Activated naive CD4-positive, alpha-beta T cell treated with anti-CD3 and anti-CD28 coated beads, Interleukin-2, amount 10 ng/mL, durations not matched to agents 7 days and 5 days (primary cell): Measurements from ENCODE around the gene ARMC2.
A peak's percentile ranks its signal among the peaks of the same experiment; 100 is the strongest.

Experiments used
- CTCF ChIA-PET: fragments of 350-600 bp; sonication (Branson Sonifier 250); formaldehyde crosslinking; loops from one replicate; lab custom pipeline; 2021; ENCODE audit warnings: antibody characterized with exemption; lab: Charles Lee
- DNase-seq: peaks from one replicate; pipeline ENCODE4 v3.0.0-alpha.2; 2020
- H3K27ac Mint-ChIP-seq: one replicate; pipeline ENCODE4 v1.8.0; 2021; ENCODE audit warnings: mild to moderate bottlenecking, moderate library complexity, mixed read lengths
- H3K27me3 Mint-ChIP-seq: one replicate; pipeline ENCODE4 v1.8.0; 2021; ENCODE audit warnings: mild to moderate bottlenecking, mixed read lengths
- H3K36me3 Mint-ChIP-seq: one replicate; pipeline ENCODE4 v1.8.0; 2021; ENCODE audit warnings: mixed read lengths
- H3K4me1 Mint-ChIP-seq: one replicate; pipeline ENCODE4 v1.8.0; 2021; ENCODE audit warnings: mixed read lengths
- H3K4me3 Mint-ChIP-seq: one replicate; pipeline ENCODE4 v1.8.0; 2021; ENCODE audit warnings: mild to moderate bottlenecking, moderate library complexity, mixed read lengths
- H3K9me3 Mint-ChIP-seq: one replicate; pipeline ENCODE4 v1.8.0; 2021; ENCODE audit warnings: mixed read lengths

Gene ARMC2

DNA sequence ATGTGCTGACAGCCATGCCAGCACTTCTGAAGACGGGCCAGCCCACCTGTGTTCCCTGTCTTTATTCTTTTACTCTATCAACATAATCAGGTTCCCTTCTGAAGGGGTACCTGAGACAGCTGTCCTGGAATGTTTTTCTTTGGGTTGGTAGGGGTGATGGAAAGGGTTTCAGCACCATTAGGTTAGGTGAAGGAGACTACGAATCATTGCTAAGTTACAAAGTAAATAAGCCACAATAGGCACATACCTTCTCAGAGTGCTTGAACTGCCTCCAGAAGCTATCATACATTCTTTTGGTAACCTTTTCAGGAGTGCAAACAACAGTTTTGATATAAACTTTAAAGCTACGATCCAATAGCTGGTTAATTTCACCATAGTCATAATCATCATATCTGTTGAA, 140.1 kb downstream of the ARMC2 start:
- H3K27ac Mint-ChIP-seq, result peak overlapping the region; percentile 42
- DNase-seq, result no peak
- no peak overlapping the region for H3K4me3 Mint-ChIP-seq
- CTCF ChIA-PET, result no interaction called here
- H3K4me1 Mint-ChIP-seq, result no peaks in the 10 kb centered on the region
- no peaks in the 10 kb centered on the region for H3K9me3 Mint-ChIP-seq
- peaks cover 47% of the 10 kb centered on the region for H3K36me3 Mint-ChIP-seq
- no peaks in the 10 kb centered on the region for H3K27me3 Mint-ChIP-seq

- peaks cover 47% of the 10 kb centered on the region for H3K36me3 Mint-ChIP-seq
- CTCF ChIA-PET, result no interaction called here
- H3K27ac Mint-ChIP-seq, result no peak overlapping the region
- no peak overlapping the region for H3K4me3 Mint-ChIP-seq
- no peaks in the 10 kb centered on the region for H3K4me1 Mint-ChIP-seq
- H3K9me3 Mint-ChIP-seq, result no peaks in the 10 kb centered on the region
- no peaks in the 10 kb centered on the region for H3K27me3 Mint-ChIP-seq
- no peak for DNase-seq
These were observed 140.5 kb downstream of the ARMC2 start for GRCh38 chr6:108988765-108989164.

GRCh38 chr6:108989700-108990099, 141.5 kb downstream of the ARMC2 start:
- Mint-ChIP-seq H3K27ac (no peak overlapping the region), H3K27me3 (no peaks in the 10 kb centered on the region), H3K4me1 (no peaks in the 10 kb centered on the region), H3K4me3 (no peak overlapping the region), H3K36me3 (peaks cover 46% of the 10 kb centered on the region), H3K9me3 (no peaks in the 10 kb centered on the region)
- no peak for DNase-seq
- CTCF ChIA-PET, result no interaction called here

DNA sequence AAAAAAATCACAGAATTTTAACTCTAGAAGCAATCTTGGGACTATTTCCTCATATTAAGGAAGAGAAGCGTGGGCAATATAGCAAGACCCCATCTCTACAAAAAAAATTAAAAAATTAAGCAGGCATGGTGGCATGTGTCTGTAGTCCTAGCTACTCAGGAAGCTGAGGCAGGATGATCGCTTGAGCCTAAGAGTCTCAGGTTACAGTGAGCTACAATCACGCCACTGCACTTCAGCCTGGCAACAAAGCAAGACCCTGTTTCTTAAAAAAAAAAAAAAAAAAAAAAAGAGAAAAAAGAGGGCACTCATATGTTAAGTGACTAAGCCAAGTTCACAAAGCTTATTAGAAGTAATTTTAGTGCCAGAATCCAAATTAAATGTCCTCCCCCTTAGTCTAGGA, 145.7 kb downstream of the ARMC2 start:
- H3K27ac Mint-ChIP-seq, result no peak overlapping the region
- CTCF ChIA-PET, result no interaction called here
- H3K4me3 Mint-ChIP-seq, result no peak overlapping the region
- H3K9me3 Mint-ChIP-seq, result no peaks in the 10 kb centered on the region
- H3K27me3 Mint-ChIP-seq, result no peaks in the 10 kb centered on the region
- no peaks in the 10 kb centered on the region for H3K4me1 Mint-ChIP-seq
- no peak for DNase-seq
- H3K36me3 Mint-ChIP-seq, result peaks cover 43% of the 10 kb centered on the region

- no peak overlapping the region for H3K4me3 Mint-ChIP-seq
- CTCF ChIA-PET, result no interaction called here
- no peaks in the 10 kb centered on the region for H3K9me3 Mint-ChIP-seq
- no peaks in the 10 kb centered on the region for H3K4me1 Mint-ChIP-seq
- no peaks in the 10 kb centered on the region for H3K27me3 Mint-ChIP-seq
- DNase-seq, result no peak
- H3K27ac Mint-ChIP-seq, result no peak overlapping the region
- H3K36me3 Mint-ChIP-seq, result peaks cover 44% of the 10 kb centered on the region
These were observed 147.1 kb downstream of the ARMC2 start for GRCh38 chr6:108995296-108995695.

GRCh38 chr6:108996208-108996607, 148.0 kb downstream of the ARMC2 start:
- no peaks in the 10 kb centered on the region for H3K4me1 Mint-ChIP-seq
- H3K27me3 Mint-ChIP-seq, result no peaks in the 10 kb centered on the region
- no peak for DNase-seq
- H3K9me3 Mint-ChIP-seq, result no peaks in the 10 kb centered on the region
- CTCF ChIA-PET, result no interaction called here
- H3K27ac Mint-ChIP-seq, result peak overlapping the region; percentile 28
- H3K36me3 Mint-ChIP-seq, result peaks cover 35% of the 10 kb centered on the region
- no peak overlapping the region for H3K4me3 Mint-ChIP-seq

- no peaks in the 10 kb centered on the region for H3K27me3 Mint-ChIP-seq
These were observed 150.3 kb downstream of the ARMC2 start for GRCh38 chr6:108998485-108998884.

GRCh38 chr6:108999428-108999827, 151.2 kb downstream of the ARMC2 start:
- Mint-ChIP-seq H3K27ac (no peak overlapping the region), H3K4me1 (peaks cover 2% of the 10 kb centered on the region), H3K4me3 (no peak overlapping the region), H3K27me3 (no peaks in the 10 kb centered on the region), H3K36me3 (peaks cover 25% of the 10 kb centered on the region), H3K9me3 (no peaks in the 10 kb centered on the region)
- no peak for DNase-seq
- CTCF ChIA-PET, result no interaction called here

More at GRCh38 chr6:108998485-108998884, 150.3 kb downstream of the ARMC2 start:
- Mint-ChIP-seq H3K4me3 (no peak overlapping the region), H3K36me3 (peaks cover 25% of the 10 kb centered on the region), H3K4me1 (peaks cover 2% of the 10 kb centered on the region), H3K27ac (no peak overlapping the region), H3K9me3 (no peaks in the 10 kb centered on the region)
- DNase-seq, result no peak
- CTCF ChIA-PET, result no interaction called here

DNA sequence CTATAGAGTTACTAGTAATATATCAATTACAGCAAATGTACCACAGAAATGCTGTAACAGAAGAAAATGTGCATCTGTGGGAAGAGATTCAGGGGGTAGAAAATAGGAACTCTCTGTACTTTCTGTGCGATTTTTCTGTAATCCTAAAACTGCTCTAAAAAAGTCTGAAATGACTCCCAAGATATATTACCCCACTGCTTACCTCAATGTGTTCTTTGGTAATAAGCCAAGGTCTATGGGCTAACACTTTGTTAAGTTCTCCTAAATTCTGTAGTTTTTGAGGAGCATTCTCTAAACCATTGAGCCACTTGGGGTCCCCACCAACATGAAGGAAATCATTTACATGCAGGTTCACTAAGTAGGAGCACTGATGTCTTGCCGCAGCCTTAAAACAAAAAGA, 152.1 kb downstream of the ARMC2 start:
- CTCF ChIA-PET, result no interaction called here
- no peak for DNase-seq
- H3K36me3 Mint-ChIP-seq, result peaks cover 25% of the 10 kb centered on the region
- H3K27ac Mint-ChIP-seq, result no peak overlapping the region
- H3K4me3 Mint-ChIP-seq, result no peak overlapping the region
- no peaks in the 10 kb centered on the region for H3K9me3 Mint-ChIP-seq
- H3K4me1 Mint-ChIP-seq, result peaks cover 5% of the 10 kb centered on the region
- H3K27me3 Mint-ChIP-seq, result no peaks in the 10 kb centered on the region

DNA sequence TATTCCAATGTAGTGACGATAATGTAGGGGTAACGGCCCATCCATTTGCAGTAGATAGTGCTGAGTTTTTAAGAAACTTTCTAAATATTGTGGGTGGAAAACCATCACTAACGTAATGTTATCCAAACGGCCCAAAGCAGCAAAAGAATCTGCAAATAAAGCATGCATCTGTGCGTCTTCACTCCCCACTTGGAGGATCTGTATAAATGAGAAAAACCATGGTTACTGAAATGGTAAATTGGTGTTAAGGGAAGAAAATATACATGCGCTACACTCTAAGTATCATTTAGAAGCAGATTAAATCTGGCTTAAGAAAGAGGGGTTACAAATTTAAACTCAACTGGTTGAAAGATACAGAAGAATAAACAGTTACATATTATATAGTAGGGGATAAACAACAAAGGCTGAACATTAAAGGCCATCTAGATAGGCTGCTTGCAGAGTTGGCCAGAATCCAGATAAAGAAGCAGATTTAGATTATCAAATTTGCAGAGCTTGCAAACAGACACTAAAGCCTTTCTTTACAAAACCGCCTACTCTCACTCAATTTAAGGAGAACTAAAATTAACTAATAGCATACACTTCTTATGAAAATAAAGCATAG, 153.2 kb downstream of the ARMC2 start:
- H3K36me3 Mint-ChIP-seq, result peaks cover 24% of the 10 kb centered on the region
- H3K4me3 Mint-ChIP-seq, result no peak overlapping the region
- no peaks in the 10 kb centered on the region for H3K27me3 Mint-ChIP-seq
- no peaks in the 10 kb centered on the region for H3K9me3 Mint-ChIP-seq
- no peak overlapping the region for H3K27ac Mint-ChIP-seq
- no peak for DNase-seq
- H3K4me1 Mint-ChIP-seq, result peaks cover 9% of the 10 kb centered on the region
- CTCF ChIA-PET, result no interaction called here

DNA sequence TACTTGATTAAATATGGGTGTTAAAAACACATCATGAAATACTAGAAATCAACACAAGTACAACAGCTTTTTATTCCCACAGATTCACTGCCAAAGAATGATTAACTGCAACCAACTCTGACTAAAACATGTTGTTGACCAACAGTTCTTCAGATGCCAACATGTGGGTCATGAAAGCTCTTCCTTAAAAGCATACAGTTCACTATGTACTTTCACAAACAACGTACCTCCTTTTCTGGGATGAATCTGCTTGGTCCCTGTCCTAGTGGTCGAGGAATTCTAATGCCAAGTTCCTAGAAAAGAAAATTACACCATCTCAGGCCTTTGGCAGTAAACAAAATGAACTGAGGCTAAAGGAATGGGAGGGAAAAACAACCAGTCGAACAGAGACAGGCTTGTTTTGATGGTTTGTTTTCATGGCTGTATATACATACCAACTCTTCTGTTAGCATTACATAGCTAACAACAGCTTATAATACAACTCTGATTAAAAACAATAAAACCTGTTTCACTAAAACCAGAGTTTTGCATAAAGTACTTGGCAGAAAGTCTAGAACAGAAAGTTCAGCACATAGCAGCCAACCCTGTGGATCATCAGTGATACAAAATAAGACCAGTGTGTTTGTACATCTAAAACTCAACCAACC, 154.0 kb downstream of the ARMC2 start:
- DNase-seq, result no peak
- CTCF ChIA-PET, result interaction anchor here (0.8 kb wide), 1 partner anchor 11 kb away, joined by 3 read pairs; no protein-coding TSS in a partner anchor
- Mint-ChIP-seq H3K36me3 (peaks cover 25% of the 10 kb centered on the region), H3K27ac (no peak overlapping the region), H3K9me3 (no peaks in the 10 kb centered on the region), H3K27me3 (no peaks in the 10 kb centered on the region), H3K4me3 (no peak overlapping the region), H3K4me1 (peaks cover 17% of the 10 kb centered on the region)

DNA sequence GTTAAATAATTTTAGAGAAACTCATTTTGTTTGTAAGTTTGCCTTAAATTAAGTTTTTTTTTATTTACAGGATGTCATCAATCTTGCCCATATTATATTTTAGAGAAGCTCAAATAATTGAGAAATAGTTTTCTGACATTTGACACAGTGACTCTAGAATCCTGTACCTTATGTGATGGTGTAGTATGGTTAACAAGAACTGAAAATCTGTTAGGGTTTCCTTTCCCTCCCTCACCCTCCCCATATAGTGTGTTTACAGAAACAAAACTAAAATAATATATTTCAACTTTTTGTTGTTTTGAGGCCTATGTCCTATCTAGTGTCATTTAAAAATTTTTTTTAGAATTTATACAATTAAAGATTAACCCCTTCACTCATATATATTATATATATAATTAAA, 154.7 kb downstream of the ARMC2 start:
- H3K9me3 Mint-ChIP-seq, result no peaks in the 10 kb centered on the region
- no peak for DNase-seq
- peaks cover 23% of the 10 kb centered on the region for H3K4me1 Mint-ChIP-seq
- no peaks in the 10 kb centered on the region for H3K27me3 Mint-ChIP-seq
- CTCF ChIA-PET, result interaction anchor here (0.8 kb wide), 1 partner anchor 10 kb away, joined by 3 read pairs; no protein-coding TSS in a partner anchor
- no peak overlapping the region for H3K4me3 Mint-ChIP-seq
- no peak overlapping the region for H3K27ac Mint-ChIP-seq
- H3K36me3 Mint-ChIP-seq, result peaks cover 19% of the 10 kb centered on the region

DNA sequence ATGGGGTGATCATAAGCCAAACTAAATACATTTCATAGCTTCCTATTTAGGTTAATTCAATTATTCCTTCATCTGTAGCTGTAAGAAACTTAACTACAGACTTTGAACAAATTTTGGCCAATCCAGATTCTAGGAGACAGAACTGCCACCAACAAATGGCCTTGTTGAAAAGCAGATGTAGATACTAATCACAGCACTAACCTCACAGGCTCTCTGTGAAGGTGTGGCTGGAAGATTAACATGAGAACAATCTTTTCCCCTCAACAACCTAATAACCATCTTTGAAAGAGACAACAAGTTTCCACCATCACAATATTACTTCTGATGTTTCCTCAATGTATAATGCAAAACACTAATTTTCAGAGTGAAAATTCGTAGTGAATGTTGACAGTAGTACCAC, 158.6 kb downstream of the ARMC2 start:
- H3K4me3 Mint-ChIP-seq, result no peak overlapping the region
- DNase-seq, result no peak
- H3K27ac Mint-ChIP-seq, result no peak overlapping the region
- H3K36me3 Mint-ChIP-seq, result peaks cover 6% of the 10 kb centered on the region
- CTCF ChIA-PET, result interaction anchor here (0.7 kb wide), 1 partner anchor 515 kb away, joined by 3 read pairs; no protein-coding TSS in a partner anchor
- peaks cover 42% of the 10 kb centered on the region for H3K4me1 Mint-ChIP-seq
- no peaks in the 10 kb centered on the region for H3K9me3 Mint-ChIP-seq
- H3K27me3 Mint-ChIP-seq, result no peaks in the 10 kb centered on the region

DNA sequence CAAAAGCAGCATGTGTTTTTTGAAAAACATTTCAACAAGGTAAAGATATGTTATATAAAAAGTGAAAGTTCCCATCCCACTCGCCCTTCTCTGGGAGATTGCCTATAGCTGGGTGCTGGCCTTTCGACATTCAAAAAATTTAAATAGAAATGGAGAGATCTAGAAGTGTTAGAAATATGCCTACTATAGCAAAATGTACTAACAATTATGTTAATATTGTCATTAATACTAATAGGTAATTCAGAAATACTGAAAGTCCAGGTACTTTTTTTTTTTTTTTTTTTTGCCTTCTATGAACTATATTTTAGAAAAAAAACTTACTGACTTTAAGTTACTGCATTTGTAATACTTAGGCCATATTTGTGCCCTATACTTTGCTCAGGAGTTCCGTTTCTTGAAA, 159.3 kb downstream of the ARMC2 start:
- CTCF ChIA-PET, result interaction anchor here (0.7 kb wide), 1 partner anchor 516 kb away, joined by 3 read pairs; no protein-coding TSS in a partner anchor
- H3K9me3 Mint-ChIP-seq, result no peaks in the 10 kb centered on the region
- peak overlapping the region; percentile 91 for H3K4me3 Mint-ChIP-seq
- H3K27me3 Mint-ChIP-seq, result no peaks in the 10 kb centered on the region
- H3K4me1 Mint-ChIP-seq, result peaks cover 42% of the 10 kb centered on the region
- DNase-seq, result no peak
- H3K36me3 Mint-ChIP-seq, result peaks cover 6% of the 10 kb centered on the region
- no peak overlapping the region for H3K27ac Mint-ChIP-seq

DNA sequence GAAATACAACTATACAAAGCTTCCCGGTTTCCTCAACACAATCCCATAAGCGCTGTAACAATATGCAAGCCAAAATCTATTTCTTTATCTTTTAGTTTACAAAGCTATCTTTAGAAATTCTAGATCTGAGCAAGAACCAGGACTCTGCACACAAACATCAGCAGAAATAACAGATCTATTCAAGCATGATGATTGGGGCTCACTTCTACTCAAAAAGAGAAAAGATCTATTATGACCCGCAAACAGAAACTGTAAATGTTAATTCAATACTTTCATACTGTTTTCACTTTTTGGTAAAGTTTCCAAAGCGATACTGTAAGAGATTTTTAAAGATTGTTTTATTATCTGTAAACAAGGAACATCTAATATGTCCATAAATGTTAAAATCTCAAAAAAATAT, 159.8 kb downstream of the ARMC2 start:
- Mint-ChIP-seq H3K4me3 (peak overlapping the region; percentile 91), H3K27me3 (no peaks in the 10 kb centered on the region), H3K36me3 (peaks cover 6% of the 10 kb centered on the region), H3K9me3 (no peaks in the 10 kb centered on the region), H3K4me1 (peaks cover 42% of the 10 kb centered on the region), H3K27ac (peak overlapping the region; percentile 92)
- DNase-seq, result no peak
- CTCF ChIA-PET, result no interaction called here
